K562 (cell line): ENCODE data around the gene OPRD1. TPM values are rescaled to one million over a fixed set of nuclear protein-coding genes. Genes with fewer than 3 reads are reported as not detected.
A peak's percentile ranks its signal among the peaks of the same experiment; 100 is the strongest.

Source experiments
- ATAC-seq: fragments of 200-7000 bp; cut with Tn5 transposase; 3 replicates; pipeline ENCODE4 v1.9.1; 2020; ENCODE audit warnings: moderate library complexity
- BruUV-seq: library from RNA; stranded (reverse); fragments of 400-500 nt; replicated peaks from 2 replicates; lab custom pipeline; 2021; lab: Mats Ljungman, UMichigan
- CTCF ChIA-PET: fragments of 300-600 bp; formaldehyde crosslinking; extraction: SDS; loops from one replicate; lab custom pipeline; 2021; ENCODE audit warnings: low intra/inter-chr PET ratio; lab: Yijun Ruan, JAX
- POLR2A ChIA-PET: fragments of 300-600, 350-650 bp; sonication (Branson Sonifier 250); formaldehyde crosslinking; extraction: SDS; loops from one replicate; lab custom pipeline; 2021; ENCODE audit warnings: antibody characterized with exemption, inconsistent platforms; lab: Yijun Ruan, JAX
- DNase-seq, 4 experiments: peaks; one replicate each; pipeline versions ENCODE4 v3.0.0 to v3.0.0-alpha.2; 2011 to 2018; ENCODE audit warnings: low spot score in 3 of 4, mixed read lengths in 3 of 4; ENCODE audit errors: extremely low read depth in 1 of 4
- FAIRE-seq: peaks from 2 replicates; lab custom pipeline; 2011; peaks lifted over from hg19 to GRCh38; lab: Jason Lieb, UNC
- H2AFZ ChIP-seq: 2 replicates; pipeline ENCODE4 v1.6.0; 2011; ENCODE audit warnings: low read depth, low read length, control low read depth, inconsistent platforms
- H3K27ac ChIP-seq: fragments of 200-600 bp; 3 replicates; pipeline ENCODE4 v1.8.0; 2011; ENCODE audit warnings: low read depth, mild to moderate bottlenecking, control low read depth, inconsistent platforms, low read length, moderate library complexity, mixed read lengths; ENCODE audit errors: extremely low read depth
- H3K27me3 ChIP-seq, 2 experiments: fragments of 300-600 bp in 1 of 2; 2 replicates in 1 of 2; 3 replicates in 1 of 2; pipeline versions ENCODE4 v1.6.0 to v1.8.0; 2011; ENCODE audit warnings: inconsistent platforms in 2 of 2, low read length in 2 of 2, mild to moderate bottlenecking in 1 of 2, mixed read lengths in 1 of 2, moderate library complexity in 1 of 2; ENCODE audit not compliant: control insufficient read depth in 2 of 2, insufficient read depth in 2 of 2
- H3K36me3 ChIP-seq: fragments of 300-600 bp; 3 replicates; pipeline ENCODE4 v1.8.0; 2011; ENCODE audit warnings: mild to moderate bottlenecking, low read length, inconsistent platforms; ENCODE audit not compliant: control insufficient read depth, insufficient read depth
- H3K4me1 ChIP-seq, 2 experiments: fragments of 200-600 bp in 1 of 2; replicated peaks in 1 of 2; 2 replicates in 1 of 2; 3 replicates in 1 of 2; pipeline versions ENCODE4 v1.5.1 to v1.8.0; 2011; ENCODE audit warnings: inconsistent platforms in 2 of 2, low read length in 2 of 2, mild to moderate bottlenecking in 1 of 2, mixed read lengths in 1 of 2, moderate library complexity in 1 of 2; ENCODE audit not compliant: control insufficient read depth in 2 of 2, insufficient read depth in 2 of 2
- H3K4me2 ChIP-seq: 2 replicates; pipeline ENCODE4 v1.6.1; 2011; ENCODE audit warnings: low read length, control low read depth, inconsistent platforms, mixed read lengths; ENCODE audit not compliant: insufficient read depth
- H3K4me3 ChIP-seq: fragments of 200-600 bp; sonication (generic), shearing (Covaris generic); 2 replicates; pipeline ENCODE4 v1.5.1; 2016; ENCODE audit warnings: control low read depth, inconsistent platforms
- H3K79me2 ChIP-seq: fragments of 200-600 bp; 3 replicates; pipeline ENCODE4 v1.8.0; 2011; ENCODE audit warnings: low read length, inconsistent platforms; ENCODE audit not compliant: control insufficient read depth, insufficient read depth
- H3K9ac ChIP-seq, 2 experiments: 2 replicates each; pipeline versions ENCODE4 v1.6.0 to v1.6.1; 2011; ENCODE audit warnings: low read depth in 2 of 2, low read length in 2 of 2, control low read depth in 1 of 2, inconsistent platforms in 1 of 2, mild to moderate bottlenecking in 1 of 2, mixed read lengths in 1 of 2; ENCODE audit not compliant: insufficient read depth in 1 of 2
- H3K9me1 ChIP-seq: one replicate; pipeline ENCODE4 v1.6.0; 2011; ENCODE audit warnings: inconsistent platforms, mild to moderate bottlenecking, low read length, moderate library complexity; ENCODE audit not compliant: control insufficient read depth, insufficient read depth
- H3K9me3 ChIP-seq: replicated peaks from 2 replicates; pipeline ENCODE4 v1.5.1; 2011; ENCODE audit warnings: low read depth, low read length, inconsistent platforms; ENCODE audit not compliant: control insufficient read depth, insufficient read depth
- H4K20me1 ChIP-seq: replicated peaks from 2 replicates; pipeline ENCODE4 v1.6.1; 2011; ENCODE audit warnings: low read length, inconsistent platforms, mixed read lengths; ENCODE audit not compliant: control insufficient read depth, insufficient read depth
- CEBPB ChIP-seq: fragments of 450-650 bp; IDR thresholded peaks from 2 replicates; pipeline ENCODE4 v1.6.1; 2016; ENCODE audit warnings: missing genetic modification characterization, missing compliant biosample characterization
- HNRNPH1 ChIP-seq: fragments of 200-400 bp; formaldehyde crosslinking; optimal IDR thresholded peaks from 2 replicates; pipeline ENCODE3; 2017; ENCODE audit warnings: low read depth, mild to moderate bottlenecking, low read length, moderate library complexity
- ZNF12 ChIP-seq: sonication (generic); formaldehyde crosslinking; IDR thresholded peaks from 2 replicates; pipeline ENCODE4 v1.4.0; 2020; ENCODE audit warnings: mild to moderate bottlenecking, missing genetic modification reagents
- ZNF444 ChIP-seq: fragments of 250-450 bp; sonication (Bioruptor Pico); IDR thresholded peaks from 2 replicates; pipeline ENCODE4 v1.4.0; 2020; ENCODE audit warnings: mild to moderate bottlenecking, moderate library complexity
- ZNF518B ChIP-seq: fragments of 250-450 bp; sonication (Bioruptor Pico); IDR thresholded peaks from 2 replicates; pipeline ENCODE4 v1.5.0; 2021; ENCODE audit warnings: mild to moderate bottlenecking, moderate library complexity
- WGBS: fragments of 100-300 bp; shearing (Covaris generic); methylation state at CpG from one replicate; pipeline ENCODE4 v1.1.6; 2016; ENCODE audit warnings: low coverage, mixed read lengths; ENCODE audit not compliant: insufficient coverage; ENCODE audit errors: missing lambda C conversion rate; 5-methylcytosine and 5-hydroxymethylcytosine counted together
- in situ Hi-C: fragments of 300-500 bp; cut with MboI; formaldehyde crosslinking; loops from 4 replicates; pipeline ENCODE4 v1.15.0; 2018; ENCODE audit warnings: inconsistent platforms, mixed read lengths
- intact Hi-C: fragments of 100-400 bp; cut with micrococcal nuclease; formaldehyde crosslinking; loops from 2 replicates; pipeline ENCODE4 v1.14.2; 2022
- polyA plus RNA-seq, 8 experiments: library from polyadenylated mRNA; depleted of rRNA in 4 of 8; stranded (reverse) in 5 of 8; unstranded in 3 of 8; fragments of >200 nt; fragmentation: Nextera tagmentation in 2 of 8; fragmentation: Illumina TruSeq in 1 of 8; extraction: Ambion mirVana in 2 of 8; extraction: Trizol in 1 of 8; gene quantifications; 2 replicates each; pipeline versions ENCODE4 v1.2.1 to v1.2.3, GENCODE V29; 2011 to 2014; ENCODE audit warnings: inconsistent platforms in 1 of 8, missing spikeins in 1 of 8
- total RNA-seq, 7 experiments: library from RNA; depleted of rRNA in 6 of 7; stranded (reverse); fragments of >200 nt in 6 of 7; fragmentation: Illumina TruSeq in 2 of 7; extraction: Trizol in 2 of 7; gene quantifications; 2 replicates each; pipeline versions ENCODE4 v1.2.1 to v1.2.3, GENCODE V29; 2011 to 2021; ENCODE audit warnings: low replicate concordance in 1 of 7
- TF ChIP-seq, protein P1 (sequence below): sonication (generic); formaldehyde crosslinking; IDR thresholded peaks from 2 replicates; pipeline ENCODE4 v1.9.0; 2022; ENCODE audit warnings: mild to moderate bottlenecking, missing genetic modification reagents
- TF ChIP-seq, protein P2 (sequence below): IDR thresholded peaks from 2 replicates; pipeline ENCODE4 v1.6.1; 2016; ENCODE audit warnings: missing genetic modification characterization, missing compliant biosample characterization
- TF ChIP-seq, protein P3 (sequence below), 2 experiments: IDR thresholded peaks in 1 of 2; conservative IDR thresholded peaks in 1 of 2; 2 replicates each; pipeline ENCODE4 v1.6.1; 2016; ENCODE audit warnings: low read depth in 2 of 2, mild to moderate bottlenecking in 1 of 2, missing compliant biosample characterization in 1 of 2, missing genetic modification characterization in 1 of 2, moderate library complexity in 1 of 2
- TF ChIP-seq, protein P4 (sequence below): fragments of 450-650 bp; IDR thresholded peaks from 2 replicates; pipeline ENCODE4 v1.6.1; 2016

The OPRD1 gene
- total and polyA plus RNA-seq, 9 of the 15 experiments (the other 6 are each of a cell fraction or from before 2014, with no cell fraction given) = under 0.01 to 0.03 (median under 0.01) TPM; not detected in 6

GRCh38 chr1:28779751-28780408 lies 32.1 kb upstream of the OPRD1 start:
- Histone ChIP-seq H3K9ac (no peak overlapping the region), H3K4me2 (no peak overlapping the region), H3K36me3 (peaks cover 2% of the 10 kb centered on the region; the same call in 1 of the 3 replicates), H3K27me3 (no peaks in the 10 kb centered on the region), H3K79me2 (no peaks in the 10 kb centered on the region), H3K27ac (no peak overlapping the region), H3K9me3 (no peaks in the 10 kb centered on the region), H3K4me1 (peaks cover 13 to 16% of the 10 kb centered on the region in 2 experiments), H2AFZ (no peak overlapping the region), H3K4me3 (no peak overlapping the region), H4K20me1 (no peaks in the 10 kb centered on the region), H3K9me1 (no peaks in the 10 kb centered on the region)
- POLR2A ChIA-PET = interaction anchor here (0.6 to 1.8 kb wide), 5 partner anchors 9 to 505 kb away, joined by 3 to 8 read pairs (median 3); partner anchors contain the start of gene RNU11
- CTCF ChIA-PET = no interaction called here
- BruUV-seq = no TSS peak
- DNase-seq (peak in 1 of 4 experiments; percentile 13), FAIRE-seq (no peak), ATAC-seq (no peak)
- intact Hi-C loops = no loop called here
- WGBS = 29% methylated on average over 6 of the region's 6 CpGs
- TF ChIP-seq, protein P1, sequence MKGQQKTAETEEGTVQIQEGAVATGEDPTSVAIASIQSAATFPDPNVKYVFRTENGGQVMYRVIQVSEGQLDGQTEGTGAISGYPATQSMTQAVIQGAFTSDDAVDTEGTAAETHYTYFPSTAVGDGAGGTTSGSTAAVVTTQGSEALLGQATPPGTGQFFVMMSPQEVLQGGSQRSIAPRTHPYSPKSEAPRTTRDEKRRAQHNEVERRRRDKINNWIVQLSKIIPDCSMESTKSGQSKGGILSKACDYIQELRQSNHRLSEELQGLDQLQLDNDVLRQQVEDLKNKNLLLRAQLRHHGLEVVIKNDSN (CRISPR knock-in tag) = no peak
- TF ChIP-seq ZNF444 (CRISPR knock-in tag) = no peak
- no peak for TF ChIP-seq ZNF518B (CRISPR knock-in tag)
- TF ChIP-seq CEBPB (tag) = peak; percentile 69; the same call in 1 of the 2 replicates
- TF ChIP-seq, protein P2, sequence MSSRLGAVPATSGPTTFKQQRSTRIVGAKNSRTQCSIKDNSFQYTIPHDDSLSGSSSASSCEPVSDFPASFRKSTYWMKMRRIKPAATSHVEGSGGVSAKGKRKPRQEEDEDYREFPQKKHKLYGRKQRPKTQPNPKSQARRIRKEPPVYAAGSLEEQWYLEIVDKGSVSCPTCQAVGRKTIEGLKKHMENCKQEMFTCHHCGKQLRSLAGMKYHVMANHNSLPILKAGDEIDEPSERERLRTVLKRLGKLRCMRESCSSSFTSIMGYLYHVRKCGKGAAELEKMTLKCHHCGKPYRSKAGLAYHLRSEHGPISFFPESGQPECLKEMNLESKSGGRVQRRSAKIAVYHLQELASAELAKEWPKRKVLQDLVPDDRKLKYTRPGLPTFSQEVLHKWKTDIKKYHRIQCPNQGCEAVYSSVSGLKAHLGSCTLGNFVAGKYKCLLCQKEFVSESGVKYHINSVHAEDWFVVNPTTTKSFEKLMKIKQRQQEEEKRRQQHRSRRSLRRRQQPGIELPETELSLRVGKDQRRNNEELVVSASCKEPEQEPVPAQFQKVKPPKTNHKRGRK (tag) = 0 out of 2 replicates have a peak, but pooled peaks have one; percentile 34
- TF ChIP-seq, protein P3, sequence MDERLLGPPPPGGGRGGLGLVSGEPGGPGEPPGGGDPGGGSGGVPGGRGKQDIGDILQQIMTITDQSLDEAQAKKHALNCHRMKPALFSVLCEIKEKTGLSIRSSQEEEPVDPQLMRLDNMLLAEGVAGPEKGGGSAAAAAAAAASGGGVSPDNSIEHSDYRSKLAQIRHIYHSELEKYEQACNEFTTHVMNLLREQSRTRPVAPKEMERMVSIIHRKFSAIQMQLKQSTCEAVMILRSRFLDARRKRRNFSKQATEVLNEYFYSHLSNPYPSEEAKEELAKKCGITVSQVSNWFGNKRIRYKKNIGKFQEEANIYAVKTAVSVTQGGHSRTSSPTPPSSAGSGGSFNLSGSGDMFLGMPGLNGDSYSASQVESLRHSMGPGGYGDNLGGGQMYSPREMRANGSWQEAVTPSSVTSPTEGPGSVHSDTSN (CRISPR knock-in tag; IDR thresholded peaks at IDR 0.05; ENCODE audit: low read depth) = no peak
- TF ChIP-seq, protein P3 (tag; conservative IDR thresholded peaks at IDR 0.05; ENCODE audit: low read depth) = 0 out of 2 replicates have a peak, but pooled peaks have one; percentile 13
- TF ChIP-seq, protein P4, sequence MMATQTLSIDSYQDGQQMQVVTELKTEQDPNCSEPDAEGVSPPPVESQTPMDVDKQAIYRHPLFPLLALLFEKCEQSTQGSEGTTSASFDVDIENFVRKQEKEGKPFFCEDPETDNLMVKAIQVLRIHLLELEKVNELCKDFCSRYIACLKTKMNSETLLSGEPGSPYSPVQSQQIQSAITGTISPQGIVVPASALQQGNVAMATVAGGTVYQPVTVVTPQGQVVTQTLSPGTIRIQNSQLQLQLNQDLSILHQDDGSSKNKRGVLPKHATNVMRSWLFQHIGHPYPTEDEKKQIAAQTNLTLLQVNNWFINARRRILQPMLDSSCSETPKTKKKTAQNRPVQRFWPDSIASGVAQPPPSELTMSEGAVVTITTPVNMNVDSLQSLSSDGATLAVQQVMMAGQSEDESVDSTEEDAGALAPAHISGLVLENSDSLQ = peak; percentile 77
- TF ChIP-seq HNRNPH1 = no peak
- TF ChIP-seq ZNF12 (CRISPR knock-in tag) = peak; percentile 17; the same call in 1 of the 2 replicates
- in situ Hi-C loops = loop anchor here (5.0 to 10.0 kb wide), 3 partner anchors 62 to 405 kb away; partner anchors contain the start of gene SRSF4
